ENCODE results near the gene RRBP1.

RRBP1 gene

DNA sequence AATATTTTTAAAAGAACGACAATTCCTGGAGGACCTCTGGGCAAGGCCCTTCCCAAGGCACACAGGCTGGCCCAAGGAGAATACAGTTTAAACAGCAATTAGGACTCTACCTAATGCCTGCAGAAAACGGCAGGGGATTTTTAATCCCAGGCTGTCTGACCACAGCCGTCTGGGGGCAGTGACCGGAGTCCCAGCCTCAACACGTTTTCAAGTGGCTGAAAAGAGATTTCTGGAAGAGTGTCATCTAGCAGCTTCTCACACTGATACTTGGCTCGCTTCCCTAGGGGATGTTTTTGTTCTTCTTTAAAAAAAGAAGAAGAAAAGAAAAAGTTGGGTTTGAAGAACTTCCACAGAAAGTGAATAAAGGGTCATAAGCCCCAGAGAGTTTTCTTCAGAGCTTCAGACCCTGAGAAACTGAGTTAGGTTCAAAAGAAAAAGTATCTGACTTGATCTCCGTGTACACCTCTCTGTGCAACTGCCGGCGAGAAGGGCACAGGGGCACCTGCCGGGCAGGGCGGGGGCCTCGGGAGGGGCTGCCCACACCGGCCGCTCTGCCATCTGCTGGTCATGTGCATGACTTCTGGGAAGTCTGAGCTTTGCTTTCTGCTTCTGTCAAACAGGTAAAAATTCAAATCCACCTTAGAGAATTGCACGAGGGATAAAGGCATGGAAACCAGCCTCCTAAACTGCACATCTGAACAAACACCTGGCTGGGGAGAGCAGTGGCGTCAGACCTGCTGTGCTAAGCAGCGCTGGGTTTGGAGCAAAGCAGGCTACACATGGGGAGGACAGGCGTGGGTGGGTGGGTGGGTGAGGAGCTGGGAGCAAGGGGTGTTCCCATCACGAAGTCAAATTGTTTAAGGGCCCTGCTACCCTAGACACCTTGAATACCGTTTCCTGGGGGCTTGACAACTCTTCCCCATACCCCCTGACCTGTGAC, 33.0 kb downstream of the RRBP1 start:
- no peak for DNase-seq (ENCODE audit: low read depth in 2 of 2)

DNA sequence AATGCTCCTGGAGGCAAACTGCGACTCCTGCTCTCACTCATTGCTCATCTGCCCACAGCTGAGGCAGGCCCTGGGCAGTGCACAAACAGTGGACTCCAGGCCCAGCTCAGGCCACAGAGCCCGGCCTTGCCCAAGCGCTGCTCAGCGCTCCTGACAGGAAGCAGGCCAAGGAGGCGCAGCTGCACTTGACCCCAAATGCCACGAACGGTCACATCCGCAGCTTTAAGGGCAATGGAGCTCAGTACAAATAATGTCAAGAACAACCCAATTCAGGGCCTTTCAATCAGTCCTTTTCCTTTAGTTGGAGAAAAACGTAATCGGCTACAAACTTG, 33.8 kb downstream of the RRBP1 start:
- no peak for DNase-seq (ENCODE audit: low read depth in 2 of 2)

DNA sequence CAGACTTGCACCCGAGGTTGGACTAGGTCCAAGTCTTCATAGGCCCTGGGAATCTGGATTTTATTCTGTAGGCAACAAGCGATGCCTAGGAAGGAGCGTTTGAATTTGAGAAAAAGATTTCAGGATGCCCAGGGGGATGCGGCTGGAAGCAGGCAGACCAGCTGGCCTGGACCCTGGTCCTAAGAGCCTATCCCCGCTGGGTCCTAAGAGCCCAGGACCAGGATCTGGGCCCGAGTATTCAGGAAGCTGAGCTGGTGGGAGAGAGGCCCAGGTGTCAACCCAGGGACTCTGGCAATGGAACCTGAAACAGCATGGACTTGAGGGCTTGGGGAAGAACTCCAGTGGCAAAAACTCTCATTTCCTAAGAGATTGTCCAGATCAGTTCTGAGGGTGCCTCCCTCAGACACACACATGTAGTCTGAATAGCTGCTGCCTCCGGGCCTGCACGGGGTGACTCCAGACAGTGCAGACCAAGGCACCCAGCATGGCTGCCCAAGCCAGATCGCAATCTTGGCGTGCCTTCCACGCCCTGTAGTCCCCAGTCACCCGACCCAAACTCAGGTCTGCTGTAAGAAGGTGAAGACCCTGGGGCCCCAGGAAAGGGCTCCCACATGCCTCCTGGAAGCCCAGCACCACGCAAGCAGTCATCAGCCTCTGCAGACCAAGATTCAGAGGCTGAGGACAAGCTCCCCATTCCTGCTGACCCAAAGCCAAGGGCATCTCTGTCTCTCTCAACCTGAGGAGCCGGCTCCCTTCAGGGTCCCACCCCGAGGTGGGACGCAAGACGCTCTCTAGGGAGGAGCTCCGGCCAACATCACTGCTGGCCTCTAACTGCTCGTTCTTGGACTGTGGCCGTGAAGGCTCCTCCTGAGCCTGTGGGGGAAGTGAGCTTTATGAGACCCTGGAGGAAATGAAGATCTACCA, 34.4 kb downstream of the RRBP1 start:
- DNase-seq (ENCODE audit: low read depth in 2 of 2) = no peak

DNA sequence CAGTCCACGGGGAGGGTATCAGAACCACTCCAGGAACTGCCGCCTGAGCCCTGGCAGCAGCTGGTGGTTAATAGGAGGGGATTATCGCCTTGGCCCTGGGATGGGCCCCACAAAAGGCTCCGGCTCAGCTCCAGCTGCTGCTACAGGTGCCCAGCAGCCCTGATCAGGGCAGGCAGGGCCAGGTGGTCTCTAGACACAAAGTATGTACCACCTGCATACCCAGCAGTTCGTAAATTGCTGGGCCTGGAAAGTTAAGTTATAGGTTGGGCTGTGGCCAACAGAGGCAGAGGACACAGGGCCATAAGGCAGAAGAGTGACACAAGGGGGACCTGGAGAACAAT, 35.1 kb downstream of the RRBP1 start:
- no peak for DNase-seq (ENCODE audit: low read depth in 2 of 2)

DNA sequence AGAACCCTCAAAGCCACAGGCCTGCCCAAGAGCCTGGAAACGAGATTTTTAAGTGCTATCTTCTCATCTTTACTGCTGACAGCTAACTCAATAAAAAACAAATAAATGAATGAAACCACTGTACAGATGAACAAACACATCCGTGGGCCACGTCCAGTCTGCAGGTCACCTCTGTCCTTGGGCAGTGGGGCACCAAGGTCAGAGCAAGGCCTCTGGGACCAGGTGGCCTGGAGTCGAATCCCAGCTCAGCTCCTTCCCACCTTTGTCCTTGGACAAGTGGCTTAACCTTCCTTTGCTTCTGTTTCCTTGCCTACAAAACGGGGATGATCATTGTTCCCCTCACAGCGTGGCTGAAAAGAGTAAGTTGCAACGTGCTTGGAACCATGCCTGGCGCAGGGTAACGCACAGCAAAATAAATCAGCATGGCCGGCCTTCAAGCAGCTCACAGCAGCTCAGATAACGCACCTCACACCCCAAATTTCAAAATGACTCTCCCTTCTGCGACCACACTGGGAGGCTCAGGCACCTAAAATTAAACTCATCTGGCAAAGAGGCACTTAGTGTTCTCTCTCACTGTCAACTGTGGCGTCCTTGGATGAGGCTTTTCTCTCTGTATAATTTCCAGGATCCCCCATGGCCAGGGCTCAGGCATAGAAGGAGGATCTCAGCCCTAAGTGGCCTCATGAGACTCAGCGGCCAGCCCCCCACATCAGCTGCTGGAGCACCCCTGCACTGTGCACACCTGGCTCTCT, 35.7 kb downstream of the RRBP1 start:
- DNase-seq (ENCODE audit: low read depth in 2 of 2) = no peak

DNA sequence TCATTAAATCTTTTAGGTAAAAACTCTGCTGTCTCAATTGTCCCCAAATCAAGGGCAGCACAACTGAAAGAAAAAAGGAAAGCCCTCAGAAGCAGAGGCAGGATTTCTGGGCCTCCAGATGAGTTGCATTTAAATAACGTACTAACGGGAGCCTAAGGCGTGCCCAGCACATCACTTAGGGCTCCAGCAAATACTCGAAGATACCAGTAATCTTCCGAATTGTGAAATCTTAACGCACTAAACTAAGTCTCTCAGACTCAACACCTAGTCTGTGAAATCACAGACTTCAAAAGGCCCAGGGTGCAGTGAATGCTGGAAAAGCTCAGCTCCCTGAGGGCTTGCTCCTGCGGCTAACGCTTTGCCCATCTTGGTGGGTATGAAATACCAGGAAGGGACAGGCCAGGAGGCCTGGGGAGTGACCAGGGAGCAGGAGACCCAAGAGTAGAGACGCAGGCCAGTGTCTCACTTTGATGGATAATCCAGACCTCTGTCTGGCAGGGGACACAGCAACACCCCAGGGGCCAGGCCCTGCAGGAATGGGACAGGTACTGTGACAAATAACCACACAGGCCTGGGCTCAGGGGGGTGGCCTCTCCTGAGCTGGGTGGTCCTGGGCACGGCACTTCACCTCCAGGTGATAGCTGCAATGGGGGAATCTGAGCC, 36.4 kb downstream of the RRBP1 start:
- DNase-seq (ENCODE audit: low read depth in 2 of 2) = no peak

DNA sequence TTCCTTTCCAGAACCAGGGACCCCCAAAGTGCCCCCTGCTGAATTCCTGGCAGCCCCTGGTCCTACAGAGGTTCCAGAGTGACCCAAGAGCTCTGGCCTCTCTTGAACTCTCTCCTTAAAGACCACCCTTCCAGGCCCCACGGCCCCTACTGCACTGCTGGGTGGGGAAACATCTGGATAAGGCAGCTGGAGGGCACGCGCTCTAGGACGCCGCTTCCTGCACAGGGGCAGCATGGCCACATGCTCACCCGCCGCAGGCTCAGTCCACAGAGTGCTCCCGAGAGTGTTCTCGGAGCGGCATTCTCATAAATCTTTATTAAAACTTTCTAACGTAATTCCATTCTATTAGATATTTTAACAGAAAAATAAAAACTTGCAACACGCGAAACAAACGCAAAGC, 37.0 kb downstream of the RRBP1 start:
- no peak for DNase-seq (ENCODE audit: low read depth in 2 of 2)

DNA sequence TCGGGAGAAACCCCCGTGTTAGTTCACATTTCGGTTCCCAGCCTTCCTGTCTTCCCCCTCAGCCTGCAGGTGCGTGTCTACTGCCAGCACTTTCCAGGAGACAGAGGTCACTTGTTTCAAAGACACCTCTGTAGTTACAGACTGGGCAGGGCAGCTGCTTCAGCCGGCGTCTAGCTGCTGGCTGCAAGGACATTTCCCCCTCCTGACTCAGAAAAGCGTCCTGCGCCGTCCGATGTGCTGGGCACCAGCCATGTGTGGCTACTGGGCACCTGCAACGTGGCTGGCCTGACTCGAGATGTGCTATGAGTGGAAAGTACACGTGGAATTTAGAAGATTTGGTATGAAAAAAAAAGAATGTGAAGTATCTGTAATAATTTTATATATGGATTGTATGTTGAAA, 37.6 kb downstream of the RRBP1 start:
- DNase-seq (ENCODE audit: low read depth in 2 of 2) = no peak

DNA sequence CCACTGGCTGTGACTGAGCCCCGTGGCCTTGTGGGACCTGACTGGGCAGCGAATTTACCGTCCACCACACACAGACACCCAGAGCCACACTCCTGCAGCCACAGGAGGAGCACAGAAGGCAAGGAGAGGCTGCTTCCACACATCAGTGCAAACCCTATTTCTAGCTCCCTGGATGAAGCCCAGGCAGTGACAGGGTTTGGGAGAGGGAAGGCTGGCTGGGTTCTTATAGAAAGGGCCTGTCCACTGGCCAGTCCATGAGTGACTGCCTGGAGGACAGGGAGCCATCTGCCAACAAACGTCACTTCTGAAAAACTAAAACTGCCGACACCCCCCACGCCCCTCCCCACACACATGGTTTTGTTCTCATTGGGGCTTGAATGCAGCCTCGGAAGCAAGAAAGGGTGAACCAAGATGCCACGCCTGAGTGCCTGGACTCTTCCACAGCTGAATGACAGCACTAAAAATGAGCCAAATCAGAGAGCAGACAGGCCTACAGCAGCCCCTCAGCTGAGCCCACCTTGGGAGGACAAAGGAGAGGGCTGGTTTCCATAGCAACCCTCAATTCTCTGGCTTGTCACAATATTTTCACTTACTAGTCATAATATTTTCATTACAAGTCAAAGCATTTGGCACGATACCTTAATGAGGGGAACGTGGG, 38.4 kb downstream of the RRBP1 start:
- DNase-seq (ENCODE audit: low read depth in 2 of 2) = no peak

DNA sequence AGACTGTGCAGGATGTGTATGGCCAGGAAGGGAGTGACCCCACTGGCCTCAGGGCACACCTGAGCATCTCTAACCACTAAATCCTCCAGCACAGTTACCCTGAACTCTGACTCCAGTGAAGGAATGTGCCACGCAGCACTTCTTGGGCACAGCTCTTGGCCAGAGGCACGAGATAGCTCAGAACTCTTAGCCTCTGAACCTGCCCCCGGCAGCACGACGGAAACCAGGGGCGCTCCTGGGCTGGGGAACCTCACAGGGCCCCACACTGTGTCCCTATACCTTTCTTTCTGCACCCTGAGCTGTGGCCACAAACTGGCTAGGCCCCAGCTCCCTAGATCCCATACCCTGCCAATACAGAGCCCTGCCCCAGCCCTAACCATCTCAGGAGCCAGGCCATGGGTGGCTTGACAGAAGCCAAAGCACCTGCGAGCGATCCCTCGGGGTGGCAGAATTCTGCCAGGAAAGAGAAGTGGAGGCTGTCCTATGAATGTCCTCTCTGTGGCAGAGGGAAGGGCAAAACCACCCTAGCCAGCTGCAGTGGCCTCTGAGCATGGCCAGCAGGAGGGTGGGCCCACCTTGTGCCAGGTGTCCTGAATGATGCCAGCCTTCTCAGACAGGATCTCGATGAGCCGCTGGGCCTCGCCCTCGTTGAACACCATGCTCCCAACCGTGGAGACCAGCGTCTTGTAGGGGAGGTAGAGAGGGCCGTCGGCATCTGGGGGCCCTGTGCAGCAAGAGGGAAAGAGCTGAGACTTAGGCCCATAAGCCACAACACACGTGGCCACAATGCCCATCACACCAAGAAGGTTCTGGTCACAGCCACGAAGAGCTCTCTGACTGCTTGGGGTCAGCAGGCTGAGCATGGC, 39.4 kb downstream of the RRBP1 start:
- no peak for DNase-seq (ENCODE audit: low read depth in 2 of 2)

DNA sequence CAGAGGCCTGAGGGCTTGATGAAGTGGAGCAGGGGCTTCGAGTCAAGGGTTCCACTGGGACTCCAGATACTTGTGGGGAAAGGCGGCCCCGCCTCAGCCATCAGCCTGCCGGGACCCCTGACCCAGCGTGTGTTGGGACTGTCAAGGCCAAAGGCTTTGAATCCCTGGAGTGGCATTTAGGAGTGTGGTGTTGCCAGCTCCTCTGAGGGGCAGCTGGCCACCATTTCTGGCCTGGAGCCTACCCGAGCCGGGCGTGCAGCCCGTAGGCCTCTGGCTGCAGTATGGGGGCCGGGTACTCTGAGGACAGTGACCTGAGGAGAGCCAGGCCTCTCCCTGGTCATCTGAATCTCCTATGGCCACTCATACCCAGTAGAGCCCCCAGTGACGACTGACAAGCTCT, 40.0 kb downstream of the RRBP1 start:
- no peak for DNase-seq (ENCODE audit: low read depth in 2 of 2)

DNA sequence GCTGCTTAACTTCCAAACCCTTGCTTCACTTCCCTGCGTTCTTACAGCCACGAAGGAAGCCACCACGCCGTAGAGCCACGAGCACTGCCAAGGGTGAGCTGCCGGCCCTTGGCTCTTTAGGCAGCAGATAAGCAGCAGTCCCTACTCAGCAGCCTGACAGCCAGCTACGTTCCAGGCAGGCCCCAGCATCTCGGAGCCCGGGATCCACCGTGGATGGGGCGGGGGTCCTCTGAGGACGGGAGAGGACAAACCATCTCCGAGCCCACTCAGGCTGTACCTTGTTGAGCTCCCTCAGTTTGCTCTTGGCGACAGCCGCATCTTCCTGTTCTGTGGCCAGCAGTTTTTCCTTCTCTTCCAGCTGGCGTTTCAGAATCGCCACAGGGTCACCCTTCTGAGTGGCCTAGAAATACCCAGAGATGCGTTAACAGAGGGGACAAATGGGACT, 40.5 kb downstream of the RRBP1 start:
- no peak for DNase-seq (ENCODE audit: low read depth in 2 of 2)

DNA sequence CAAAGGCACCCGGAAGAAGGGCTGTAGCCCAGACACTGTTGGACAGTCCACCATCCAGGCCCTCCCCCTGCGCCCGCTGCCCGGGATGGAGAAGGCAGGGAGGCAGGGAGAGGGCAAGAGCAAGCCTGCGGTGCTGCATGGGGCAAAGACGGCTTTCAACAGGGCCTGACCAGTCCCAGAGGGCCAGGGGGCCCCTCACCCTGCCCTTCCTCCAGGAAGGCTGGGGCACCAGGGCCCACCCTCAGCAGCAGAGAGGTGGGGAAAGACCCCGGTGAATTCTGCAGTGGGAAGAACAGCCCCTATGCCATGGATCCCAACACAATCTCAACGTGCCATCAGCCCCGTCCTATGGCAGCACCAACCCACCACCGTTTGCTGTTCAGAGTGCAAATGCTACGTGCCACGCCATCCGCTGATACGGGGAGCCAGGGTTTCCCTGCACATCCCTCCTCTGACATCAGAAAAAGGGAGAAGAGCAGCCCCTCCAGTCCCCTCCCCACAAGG, 41.1 kb downstream of the RRBP1 start:
- no peak for DNase-seq (ENCODE audit: low read depth in 2 of 2)

DNA sequence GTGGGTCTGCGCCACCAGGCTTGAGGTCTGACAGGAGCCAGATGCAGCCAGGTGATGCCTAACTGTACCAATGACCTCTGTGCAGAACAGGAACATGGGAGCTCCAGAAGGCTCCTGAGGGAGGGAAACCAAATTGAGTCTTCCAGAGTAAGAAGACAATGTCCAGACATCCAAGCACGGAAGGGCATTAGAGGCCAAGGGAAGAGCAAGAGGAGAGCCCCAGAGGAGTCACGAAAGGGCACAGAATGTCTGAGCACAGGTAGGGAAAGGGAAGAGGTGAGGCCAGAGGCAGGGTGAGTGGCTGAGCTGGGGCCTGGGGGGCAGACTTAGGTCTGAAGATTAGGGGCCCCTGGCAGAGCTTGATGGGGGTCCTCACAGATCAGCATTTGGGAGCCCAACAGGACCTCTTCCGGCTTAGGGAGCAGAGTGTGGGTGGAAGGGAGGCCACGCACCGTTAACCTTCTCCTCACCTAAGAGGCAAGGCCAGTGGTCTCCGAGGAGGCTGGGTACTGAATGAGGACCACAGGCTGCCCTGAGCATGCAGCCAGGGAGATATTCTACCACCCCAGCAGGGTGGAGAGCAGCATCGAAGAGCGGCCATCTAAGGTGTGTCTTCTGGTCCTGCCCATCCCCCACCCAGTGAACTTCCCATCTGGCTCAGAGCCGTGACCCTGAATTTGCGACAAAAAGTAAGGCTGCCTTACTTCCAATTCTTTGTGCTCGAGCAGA, 41.7 kb downstream of the RRBP1 start:
- DNase-seq (ENCODE audit: low read depth in 2 of 2) = no peak

DNA sequence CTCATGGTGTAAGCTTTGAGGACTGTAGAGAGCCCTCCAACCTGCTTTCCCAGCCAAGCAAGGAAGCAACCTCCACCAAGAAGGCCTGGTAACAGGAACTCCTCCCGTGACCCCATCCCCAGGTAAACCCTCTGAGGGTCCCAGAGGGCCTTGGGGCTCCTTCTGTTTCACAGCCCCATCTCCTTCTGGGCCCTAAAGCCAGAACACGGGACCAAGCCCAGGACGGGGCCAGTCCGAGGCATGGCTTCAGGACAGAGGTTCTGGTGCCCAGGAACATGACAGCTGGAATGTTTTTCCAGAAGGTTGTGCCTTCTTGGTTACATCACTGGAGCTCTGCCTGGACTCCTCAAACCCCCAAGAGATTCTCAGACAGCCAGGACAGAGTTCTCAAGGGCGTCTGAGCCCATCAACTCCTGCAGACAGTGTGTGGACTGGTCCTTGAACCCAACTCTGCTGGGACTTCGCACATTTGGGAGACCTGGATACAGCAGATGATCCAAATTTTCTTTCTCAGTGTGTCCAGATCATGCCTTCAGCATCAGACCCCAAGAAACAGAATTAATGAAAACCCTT, 43.1 kb downstream of the RRBP1 start:
- no peak for DNase-seq (ENCODE audit: low read depth in 2 of 2)

DNA sequence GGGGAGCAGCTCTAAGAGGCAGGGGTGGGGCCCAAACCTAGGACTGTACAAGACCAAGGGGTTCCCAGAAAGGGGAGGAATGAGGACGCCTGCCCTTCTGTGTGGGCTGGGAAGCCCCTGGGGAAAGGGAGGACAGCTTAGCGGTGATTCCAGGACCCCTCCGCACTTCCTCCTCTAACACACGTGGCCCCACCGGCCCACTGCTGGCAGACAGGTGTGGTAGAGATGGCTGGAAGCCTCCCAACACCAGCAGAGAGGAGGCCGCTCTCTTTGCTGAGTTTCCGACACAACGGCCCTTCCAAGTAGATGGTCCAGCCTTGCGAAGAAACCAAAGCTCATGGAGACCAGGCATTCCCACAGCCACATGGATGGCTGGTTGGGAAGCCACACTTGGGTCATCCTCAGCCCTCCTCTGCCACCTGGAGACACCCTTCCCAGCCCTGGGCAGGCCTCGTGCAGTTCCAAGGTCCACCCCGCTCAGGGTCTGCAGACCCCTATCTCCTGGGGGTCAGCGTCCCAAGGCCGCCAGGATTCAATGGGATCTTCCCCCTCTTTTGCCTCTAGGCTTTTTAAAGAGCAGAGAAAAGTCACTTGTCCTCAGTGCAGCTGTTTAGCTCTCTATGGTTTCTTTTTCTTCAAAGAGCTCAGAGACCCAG, 43.9 kb downstream of the RRBP1 start:
- no peak for DNase-seq (ENCODE audit: low read depth in 2 of 2)

DNA sequence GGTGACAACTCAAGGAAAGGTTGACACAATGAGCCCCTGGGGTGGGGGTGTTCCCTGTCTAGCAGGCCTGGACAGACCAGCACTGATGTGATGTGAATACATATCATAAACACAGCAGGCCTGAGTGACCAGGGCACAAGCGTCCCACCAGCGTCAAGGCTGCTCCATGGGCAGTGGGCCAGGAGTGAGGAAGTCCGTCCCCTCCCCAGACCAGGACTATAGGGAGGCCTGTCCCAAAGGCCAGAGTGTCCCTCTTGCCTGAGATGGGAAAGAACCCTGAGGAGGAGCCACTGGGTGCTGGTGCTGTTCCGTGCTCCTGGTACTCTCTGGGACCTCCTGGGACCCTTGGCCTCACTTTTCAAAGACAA, 44.6 kb downstream of the RRBP1 start:
- no peak for DNase-seq (ENCODE audit: low read depth in 2 of 2)

Data from stimulated activated CD4-positive, alpha-beta T cell treated with anti-CD3 and anti-CD28 coated beads, Interleukin-12 subunit alpha, Interleukin-12 subunit beta, amount 100 ng/mL, for 24 hours (primary cell).